ENCODE measurements around the gene AMOTL1.

AMOTL1 gene

DNA sequence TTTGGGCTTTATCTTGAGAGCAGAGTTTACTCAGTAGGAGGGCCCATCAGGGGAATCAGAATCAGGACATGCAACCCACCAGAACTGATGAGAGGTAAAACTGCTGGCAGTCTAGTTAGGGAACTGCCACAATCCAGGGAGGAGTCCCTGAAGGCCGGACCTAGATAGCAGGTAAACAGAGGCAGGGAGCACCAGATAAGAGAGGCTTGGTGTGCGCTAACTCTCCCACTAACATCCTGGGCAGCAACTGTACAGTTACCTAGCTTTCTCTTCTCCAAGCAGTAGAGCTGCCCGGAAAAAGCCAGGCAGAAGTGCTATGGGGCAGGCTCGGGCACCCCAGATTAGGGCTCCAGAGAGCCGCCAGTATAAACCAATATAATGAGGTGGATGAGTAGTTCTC lies 865 bp upstream of the AMOTL1 start:
- Histone ChIP-seq H3K27ac (peak overlapping the region in 19 of 21 experiments; percentile 42 to 98 (median 96)), H3K4me3 (no peak overlapping the region)

- H3K4me3 ChIP-seq: peak overlapping the region; percentile 53 to 84 (median 71)
- peak overlapping the region; percentile 75 to 98 (median 95) for H3K27ac ChIP-seq
Observed at GRCh38 chr11:94768602-94769541, 716 bp downstream of the AMOTL1 start.

GRCh38 chr11:94769880-94770279 lies 1.7 kb downstream of the AMOTL1 start:
- peak overlapping the region; percentile 53 to 84 (median 71) for H3K4me3 ChIP-seq
- peak overlapping the region in 20 of 21 experiments; percentile 53 to 98 (median 94) for H3K27ac ChIP-seq

- H3K27ac ChIP-seq: peak overlapping the region in 4 of 21 experiments; percentile 14 to 98 (median 94)
- H3K4me3 ChIP-seq: peak overlapping the region in 2 of 7 experiments; percentile 71 to 75
Observed at GRCh38 chr11:94770563-94771120, 2.5 kb downstream of the AMOTL1 start.

- Histone ChIP-seq H3K4me3 (no peak overlapping the region), H3K27ac (no peak overlapping the region)
Observed at GRCh38 chr11:94771390-94771789, 3.2 kb downstream of the AMOTL1 start.

- no peak overlapping the region for H3K4me3 ChIP-seq
Observed at GRCh38 chr11:94771951-94772350, 3.8 kb downstream of the AMOTL1 start.

GRCh38 chr11:94773842-94774241 lies 5.7 kb downstream of the AMOTL1 start:
- H3K27ac ChIP-seq: no peak overlapping the region

More at GRCh38 chr11:94771951-94772350, 3.8 kb downstream of the AMOTL1 start:
- H3K27ac ChIP-seq: no peak overlapping the region

DNA sequence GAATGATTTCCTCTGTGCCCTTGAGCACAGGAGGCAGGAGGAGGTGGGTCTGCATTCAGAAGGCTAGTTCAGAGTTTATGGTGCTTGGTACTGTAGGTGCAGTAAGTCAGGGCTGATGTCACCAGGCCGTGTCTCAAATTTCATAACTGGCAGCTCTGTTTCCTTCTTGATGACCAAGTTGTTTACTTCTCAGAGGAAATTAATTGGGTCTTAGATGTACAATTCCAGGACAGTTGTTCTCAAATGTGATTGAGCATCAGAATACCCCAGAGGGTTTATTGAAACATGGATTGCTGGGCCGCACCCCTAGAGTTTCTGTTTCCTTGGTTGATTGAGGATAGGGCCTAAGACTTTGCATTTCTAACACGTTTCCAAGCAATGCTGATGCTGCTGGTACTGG lies 6.2 kb downstream of the AMOTL1 start:
- Histone ChIP-seq H3K4me3 (no peak overlapping the region), H3K27ac (peak overlapping the region in 1 of 21 experiments; percentile 33)

More at GRCh38 chr11:94773842-94774241, 5.7 kb downstream of the AMOTL1 start:
- no peak overlapping the region for H3K4me3 ChIP-seq

GRCh38 chr11:94775567-94776327 lies 7.6 kb downstream of the AMOTL1 start:
- H3K27ac ChIP-seq: peak overlapping the region in 7 of 21 experiments; percentile 23 to 62 (median 47)
- H3K4me3 ChIP-seq: no peak overlapping the region

GRCh38 chr11:94776351-94777321 lies 8.5 kb downstream of the AMOTL1 start:
- Histone ChIP-seq H3K27ac (peak overlapping the region in 13 of 21 experiments; percentile 16 to 71 (median 48)), H3K4me3 (no peak overlapping the region)

- H3K4me3 ChIP-seq: no peak overlapping the region
- H3K27ac ChIP-seq: peak overlapping the region in 5 of 21 experiments; percentile 12 to 51 (median 27)
Observed at GRCh38 chr11:94780432-94780831, 12.3 kb downstream of the AMOTL1 start.

- Histone ChIP-seq H3K4me3 (no peak overlapping the region), H3K27ac (peak overlapping the region in 3 of 21 experiments; percentile 17 to 49 (median 43))
Observed at GRCh38 chr11:94781837-94782236, 13.7 kb downstream of the AMOTL1 start.

GRCh38 chr11:94782446-94782845 lies 14.3 kb downstream of the AMOTL1 start:
- Histone ChIP-seq H3K27ac (no peak overlapping the region), H3K4me3 (no peak overlapping the region)

DNA sequence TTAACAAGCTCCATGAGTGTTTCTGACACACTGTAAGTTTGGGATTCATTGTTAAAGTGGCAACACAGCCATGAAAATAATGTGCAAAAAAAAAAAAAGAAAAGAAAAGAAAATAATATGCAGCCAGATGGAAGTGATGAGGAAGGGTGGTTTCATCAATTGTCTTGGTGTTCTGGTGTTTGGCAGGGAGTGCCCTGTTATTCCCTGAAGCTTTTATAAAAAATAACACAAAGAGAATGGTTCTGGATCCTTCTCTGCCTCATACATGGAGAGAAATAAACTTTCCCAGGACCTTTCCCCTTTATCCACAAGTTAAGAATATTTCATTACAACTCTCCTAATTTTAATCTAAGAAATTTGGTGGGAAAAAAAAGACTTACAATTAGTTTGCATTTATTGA lies 16.7 kb downstream of the AMOTL1 start:
- Histone ChIP-seq H3K4me3 (no peak overlapping the region), H3K27ac (peak overlapping the region in 1 of 21 experiments; percentile 38)

GRCh38 chr11:94785509-94785908 lies 17.4 kb downstream of the AMOTL1 start:
- peak overlapping the region in 2 of 21 experiments; percentile 38 to 41 for H3K27ac ChIP-seq
- no peak overlapping the region for H3K4me3 ChIP-seq

- Histone ChIP-seq H3K4me3 (no peak overlapping the region), H3K27ac (no peak overlapping the region)
Observed at GRCh38 chr11:94786264-94787126, 18.3 kb downstream of the AMOTL1 start.

- H3K27ac ChIP-seq: peak overlapping the region in 1 of 21 experiments; percentile 9
- H3K4me3 ChIP-seq: no peak overlapping the region
Observed at GRCh38 chr11:94787801-94788200, 19.6 kb downstream of the AMOTL1 start.

DNA sequence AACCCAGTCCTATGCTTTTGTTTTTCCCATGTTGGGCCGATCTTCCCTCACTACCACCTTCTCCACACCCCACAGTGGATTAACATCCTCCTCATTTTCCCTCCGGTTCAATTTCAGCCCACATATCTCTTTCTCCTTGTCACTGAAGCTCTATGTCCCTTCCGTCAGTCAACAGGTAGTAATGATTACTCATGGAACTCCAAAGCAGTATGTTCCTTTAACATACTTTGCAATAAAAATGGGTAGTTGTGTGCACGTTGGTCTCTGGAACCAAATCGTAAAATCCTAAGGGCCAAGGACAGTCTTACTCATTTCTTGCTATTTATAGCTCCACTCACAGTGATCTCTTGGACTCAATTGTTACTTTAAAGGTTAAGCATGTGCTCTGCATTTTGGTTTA lies 20.2 kb downstream of the AMOTL1 start:
- H3K4me3 ChIP-seq: no peak overlapping the region
- peak overlapping the region in 1 of 21 experiments; percentile 9 for H3K27ac ChIP-seq

Measured in skin epidermis (tissue), 12 donors.